ENCODE measurements around the gene BTG4. TPM values are rescaled to one million over a fixed set of nuclear protein-coding genes. Genes with fewer than 3 reads are reported as not detected.

BTG4 gene
- total RNA-seq = not detected
- long read RNA-seq = 0 reads

DNA sequence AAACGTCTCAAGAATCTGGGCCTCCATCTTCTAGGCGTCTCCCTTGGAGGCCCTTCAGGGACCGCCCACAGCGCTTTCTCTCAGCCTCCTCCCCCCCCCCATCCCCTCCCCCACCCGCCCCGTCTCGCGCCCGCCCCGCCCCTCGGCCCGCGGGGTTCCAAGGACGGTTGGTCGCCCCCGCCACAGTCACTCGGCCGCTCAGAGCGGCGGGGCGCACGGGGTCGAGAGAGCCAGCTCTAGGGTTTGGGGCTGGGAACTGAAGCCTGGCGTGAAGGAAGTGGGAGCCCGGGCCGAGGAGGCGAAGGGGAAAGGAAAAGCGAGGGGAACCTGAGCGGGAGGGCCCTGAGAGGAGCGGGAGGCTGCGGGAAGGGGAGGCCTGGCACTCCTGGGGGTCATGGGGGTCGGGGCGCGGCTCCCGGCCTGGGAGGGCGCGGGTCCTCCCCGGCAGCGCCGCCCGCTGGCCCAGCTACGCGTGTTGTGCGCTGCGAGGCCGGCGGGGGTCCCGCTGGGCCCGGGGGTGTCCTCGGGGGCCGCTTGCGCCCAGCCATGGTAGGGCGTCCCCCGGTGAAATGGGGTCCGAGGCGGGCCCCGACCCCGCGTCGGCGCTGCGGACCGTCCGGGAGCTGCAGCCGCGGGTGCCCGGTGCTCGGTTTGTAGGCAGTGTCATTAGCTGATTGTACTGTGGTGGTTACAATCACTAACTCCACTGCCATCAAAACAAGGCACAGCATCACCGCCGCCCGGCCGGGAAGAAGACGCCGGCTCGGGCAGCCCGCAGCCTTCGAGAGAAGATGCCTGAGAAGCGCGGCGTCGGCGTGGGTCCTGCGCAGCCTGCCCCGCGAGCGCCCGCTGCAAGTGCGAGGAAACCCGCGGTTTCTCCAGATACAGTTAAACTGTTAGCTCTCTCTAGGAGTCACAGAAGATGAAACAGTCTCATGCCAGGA, at the start of gene BTG4:
TSS of gene BTG4 (minus strand) at position 91 of the 944 bp plus-strand sequence. CDS start 13,610 bp downstream, outside the sequence.
- ATAC-seq (peak; percentile 34), DNase-seq (ENCODE audit: missing footprints) (peak; percentile 64)
- intact Hi-C loops (cut with DNase I) = no loop called here

GRCh38 chr11:111561791-111562325, 49.7 kb upstream of the BTG4 start:
- ATAC-seq (no peak), DNase-seq (ENCODE audit: missing footprints) (no peak)
- intact Hi-C loops (cut with DNase I) = no loop called here

GRCh38 chr11:111561306-111561705, 49.1 kb upstream of the BTG4 start:
- intact Hi-C loops (cut with DNase I) = no loop called here
- ATAC-seq = no peak
- no peak for DNase-seq (ENCODE audit: missing footprints)

DNA sequence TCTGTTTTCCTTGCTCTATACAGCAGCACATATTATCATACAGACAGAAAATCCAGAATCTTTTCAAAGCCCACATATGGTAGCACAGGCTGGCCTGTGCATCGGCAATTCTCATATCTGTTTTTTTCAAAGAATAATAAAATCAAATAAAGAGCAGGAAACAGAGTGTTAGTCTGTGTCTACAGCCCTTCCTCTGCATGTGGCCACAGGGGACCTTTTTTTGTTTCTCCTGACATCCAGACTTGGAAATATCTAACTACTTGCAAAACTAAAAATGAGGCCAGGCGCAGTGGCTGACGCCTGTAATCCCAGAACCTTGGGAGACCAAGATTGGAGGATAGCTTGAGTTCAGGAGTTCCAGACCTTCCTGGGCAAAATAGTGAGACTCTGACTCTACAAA, 48.6 kb upstream of the BTG4 start:
- no peak for DNase-seq (ENCODE audit: missing footprints)

GRCh38 chr11:111559800-111560464, 47.7 kb upstream of the BTG4 start:
- DNase-seq (ENCODE audit: missing footprints) (no peak), ATAC-seq (no peak)
- intact Hi-C loops (cut with DNase I) = no loop called here

More for the DNA sequence above, 48.6 kb upstream of the BTG4 start:
- ATAC-seq = peak; percentile 30
- intact Hi-C loops (cut with DNase I) = no loop called here

DNA sequence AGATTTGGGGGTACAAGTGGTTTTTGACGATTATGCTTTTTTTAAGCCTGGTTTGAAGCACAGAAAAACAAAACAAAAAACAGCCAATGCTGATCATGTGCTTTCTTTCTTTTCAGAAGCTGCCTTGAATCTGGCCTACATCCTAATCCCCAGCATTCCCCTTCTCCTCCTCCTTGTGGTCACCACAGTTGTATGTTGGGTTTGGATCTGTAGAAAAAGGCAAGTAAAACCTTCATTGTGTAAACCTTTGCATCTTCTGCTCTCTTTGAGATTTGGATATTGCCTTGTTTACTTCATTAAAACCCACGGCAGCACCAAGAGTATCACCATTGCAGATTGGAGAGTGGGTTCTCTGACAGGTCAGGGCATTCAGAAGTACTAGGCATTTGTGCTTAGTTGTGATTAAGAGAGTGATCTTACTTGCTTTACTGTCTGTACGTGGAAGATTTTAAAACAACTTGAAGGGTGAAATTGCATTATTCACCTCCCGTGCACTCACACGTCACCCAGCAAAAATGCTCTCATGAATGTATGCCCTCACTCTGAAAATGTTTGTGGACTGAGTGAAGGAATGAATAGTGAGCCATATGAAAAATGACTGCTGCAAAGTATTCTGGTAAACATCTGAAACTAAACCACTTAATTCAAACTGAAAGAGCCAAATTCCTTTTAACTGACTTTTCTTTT, 45.4 kb upstream of the BTG4 start:
- ATAC-seq (no peak), DNase-seq (ENCODE audit: missing footprints) (no peak)
- intact Hi-C loops (cut with DNase I) = no loop called here

GRCh38 chr11:111555255-111555654, 43.1 kb upstream of the BTG4 start:
- ATAC-seq (no peak), DNase-seq (ENCODE audit: missing footprints) (no peak)
- intact Hi-C loops (cut with DNase I) = no loop called here

DNA sequence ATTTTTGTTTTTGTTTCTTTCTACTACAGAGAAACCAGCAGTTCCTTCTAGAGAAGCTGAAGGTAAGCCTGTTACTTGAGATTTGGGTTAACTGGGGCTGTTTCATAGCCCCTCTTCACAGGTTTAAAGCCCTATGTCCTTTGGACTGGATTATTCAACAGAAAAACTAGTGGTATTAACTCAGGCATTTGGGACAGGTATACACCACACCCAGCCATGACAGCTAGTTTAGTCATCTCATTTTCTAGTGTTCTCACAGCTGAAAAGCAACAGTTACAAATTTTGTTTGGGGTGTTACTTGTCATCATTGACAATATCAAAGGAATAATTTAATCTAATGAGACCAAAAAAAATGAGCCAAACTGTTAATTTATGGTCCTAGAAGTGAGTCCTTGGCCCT, 42.3 kb upstream of the BTG4 start:
- no peak for ATAC-seq
- intact Hi-C loops (cut with DNase I) = no loop called here
- no peak for DNase-seq (ENCODE audit: missing footprints)

GRCh38 chr11:111550258-111550657, 38.1 kb upstream of the BTG4 start:
- no peak for DNase-seq (ENCODE audit: missing footprints)

DNA sequence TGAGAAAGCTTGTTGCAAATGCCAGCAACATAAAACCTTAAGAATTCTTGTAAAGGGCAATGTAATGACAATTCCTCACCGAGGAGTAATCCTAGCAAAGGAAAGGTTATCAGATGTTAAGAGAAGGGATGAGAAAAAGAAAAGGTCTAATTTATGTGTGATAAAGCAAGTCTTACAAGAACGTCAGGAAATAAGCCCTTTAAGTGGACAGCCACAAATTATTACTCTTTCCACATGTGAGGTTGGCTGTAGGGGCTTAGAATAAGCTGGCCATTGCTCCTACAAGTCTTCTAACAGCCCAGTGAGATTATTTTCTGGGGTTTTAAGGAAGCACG, 37.6 kb upstream of the BTG4 start:
- intact Hi-C loops (cut with DNase I) = loop anchor here (10.0 kb wide), 1 partner anchor 265 kb away; no protein-coding TSS in a partner anchor
- ATAC-seq = no peak

More at GRCh38 chr11:111550258-111550657, 38.1 kb upstream of the BTG4 start:
- intact Hi-C loops (cut with DNase I) = no loop called here
- no peak for ATAC-seq

GRCh38 chr11:111549196-111549868, 37.1 kb upstream of the BTG4 start:
- intact Hi-C loops (cut with DNase I) = loop anchor here (10.0 kb wide), 1 partner anchor 265 kb away; no protein-coding TSS in a partner anchor
- no peak for DNase-seq (ENCODE audit: missing footprints)

More for the DNA sequence above, 37.6 kb upstream of the BTG4 start:
- no peak for DNase-seq (ENCODE audit: missing footprints)

GRCh38 chr11:111548525-111548924, 36.3 kb upstream of the BTG4 start:
- intact Hi-C loops (cut with DNase I) = loop anchor here (10.0 kb wide), 1 partner anchor 264 kb away; no protein-coding TSS in a partner anchor
- ATAC-seq (no peak), DNase-seq (ENCODE audit: missing footprints) (no peak)

More at GRCh38 chr11:111549196-111549868, 37.1 kb upstream of the BTG4 start:
- no peak for ATAC-seq

- ATAC-seq (no peak), DNase-seq (ENCODE audit: missing footprints) (no peak)
- intact Hi-C loops (cut with DNase I) = loop anchor here (10.0 kb wide), 1 partner anchor 258 kb away; no protein-coding TSS in a partner anchor
Measured at GRCh38 chr11:111542606-111543275, 30.6 kb upstream of the BTG4 start.

DNA sequence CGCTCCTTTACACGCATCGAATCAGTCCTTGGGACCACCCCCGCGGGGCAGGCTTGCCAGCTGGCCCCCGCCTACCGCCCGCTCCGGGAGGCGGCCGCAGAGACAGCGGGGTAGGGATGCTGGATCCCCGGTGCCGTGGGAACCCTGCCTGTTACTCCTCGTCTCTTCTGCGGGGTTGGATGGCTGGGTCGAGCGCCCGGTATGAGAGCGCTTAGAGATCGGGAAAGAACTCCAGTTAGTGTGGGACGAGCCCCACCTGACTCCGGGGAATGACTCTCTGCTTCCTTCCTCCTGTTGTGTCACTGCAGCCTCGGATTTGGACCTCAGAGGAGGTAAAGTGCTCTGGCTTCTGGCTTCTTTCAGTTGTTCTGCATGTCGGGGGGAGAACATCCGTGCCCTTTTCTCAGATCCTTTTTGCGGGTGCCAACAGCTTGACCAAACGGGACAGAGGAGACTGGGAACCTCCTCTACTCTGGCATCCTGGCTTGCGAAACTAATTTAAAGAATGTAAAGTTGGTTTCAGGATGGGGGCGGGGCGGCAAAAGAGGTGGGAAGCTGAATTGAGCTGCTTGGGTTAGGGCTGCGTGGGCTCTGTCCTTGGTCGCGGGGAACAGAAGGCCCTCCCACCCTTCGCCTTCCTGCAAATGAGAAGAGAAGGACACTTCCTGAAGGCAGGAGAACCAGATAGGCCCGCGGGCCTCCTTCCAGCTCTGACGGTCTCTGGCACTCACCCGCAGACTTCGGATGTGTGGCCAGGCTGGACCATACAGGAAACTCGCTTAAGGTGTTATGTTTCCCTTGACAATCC, 29.3 kb upstream of the BTG4 start:
- DNase-seq (ENCODE audit: missing footprints) (peak; percentile 68), ATAC-seq (peak; percentile 51)

GRCh38 chr11:111540937-111541253, 28.7 kb upstream of the BTG4 start:
- ATAC-seq (peak; percentile 21), DNase-seq (ENCODE audit: missing footprints) (no peak)
- intact Hi-C loops (cut with DNase I) = loop anchor here (10.0 kb wide), 1 partner anchor 256 kb away; no protein-coding TSS in a partner anchor

More for the DNA sequence above, 29.3 kb upstream of the BTG4 start:
- intact Hi-C loops (cut with DNase I) = loop anchor here (10.0 kb wide), 1 partner anchor 257 kb away; no protein-coding TSS in a partner anchor

GRCh38 chr11:111540114-111540936, 28.1 kb upstream of the BTG4 start, which contains the start of gene LAYN:
TSS of gene LAYN (plus strand) at chr11:111540720. CDS start at chr11:111540844, 124 bp downstream.
- intact Hi-C loops (cut with DNase I) = loop anchor here (10.0 kb wide), 1 partner anchor 256 kb away; no protein-coding TSS in a partner anchor
- ATAC-seq (peak; percentile 47), DNase-seq (ENCODE audit: missing footprints) (peak; percentile 68)

Measured in Right ventricle myocardium inferior (tissue), 1 donor.